CD4-positive, alpha-beta T cell treated with Interleukin-6 at 100 ng/mL for 8 hours (primary cell): ENCODE measurements around the gene DUOXA1.

Experiments
- DNase-seq: peaks from one replicate; pipeline ENCODE4 v3.0.0-alpha.2; 2020; ENCODE audit warnings: mixed read lengths, low spot score

Gene DUOXA1

DNA sequence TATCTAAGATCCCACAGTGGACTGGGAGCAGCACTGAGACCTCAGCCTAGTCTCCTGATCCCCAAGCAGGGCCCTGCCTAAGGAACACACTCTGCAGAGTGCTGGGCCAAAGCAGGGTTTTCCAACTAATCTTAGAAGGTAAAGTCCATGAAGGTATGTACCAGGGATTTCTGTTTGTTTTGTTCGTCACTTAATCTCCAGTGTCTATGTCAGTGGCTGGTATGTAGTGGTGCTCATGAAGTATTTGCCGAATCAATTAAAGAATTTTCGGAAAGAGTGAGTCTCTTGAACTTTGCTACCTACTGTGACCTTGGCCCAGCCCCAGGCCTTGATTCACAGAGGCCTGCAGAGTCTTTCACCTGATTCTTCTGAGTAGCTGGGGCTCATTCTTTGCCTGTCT is 1.8 kb upstream of the DUOXA1 start:
- DNase-seq, result no peak

GRCh38 chr15:45130291-45131000 is 767 bp upstream of the DUOXA1 start:
- no peak for DNase-seq

- DNase-seq, result no peak
Measured at GRCh38 chr15:45128971-45129639, 574 bp downstream of the DUOXA1 start.

DNA sequence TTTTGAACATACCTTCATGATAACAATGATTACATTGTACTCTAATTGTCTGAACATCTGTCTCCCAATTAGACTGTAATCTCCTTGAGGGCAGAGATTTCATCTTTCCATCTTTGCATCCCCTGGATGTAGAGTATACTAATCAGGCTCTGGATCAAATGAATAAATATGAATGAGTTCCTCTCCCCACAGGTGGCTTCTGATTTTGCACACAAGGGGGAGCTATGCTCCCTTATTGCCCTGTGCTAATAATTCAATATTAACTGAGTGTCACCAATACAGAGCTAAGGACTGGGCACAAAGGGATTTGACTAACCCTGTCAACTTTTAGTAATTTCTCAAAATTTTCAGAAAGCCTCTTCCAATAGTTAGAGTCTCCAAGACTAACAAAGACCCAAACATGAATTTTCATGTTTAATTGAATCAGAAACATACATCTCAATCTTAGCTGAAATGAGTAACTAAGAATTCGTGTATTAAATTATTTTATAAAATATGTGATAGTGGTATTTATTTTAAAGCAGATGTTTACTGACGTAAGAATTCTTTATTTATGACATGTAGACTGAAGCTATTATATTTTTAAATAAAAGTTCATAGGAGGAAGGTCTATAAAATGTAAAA is 3.0 kb downstream of the DUOXA1 start:
- peak; percentile 48 for DNase-seq

- DNase-seq, result no peak
Measured at GRCh38 chr15:45123397-45123796, 6.3 kb downstream of the DUOXA1 start.

- no peak for DNase-seq
Measured at GRCh38 chr15:45122719-45123118, 7.0 kb downstream of the DUOXA1 start.

- no peak for DNase-seq
Measured at GRCh38 chr15:45121706-45122417, 7.8 kb downstream of the DUOXA1 start.

- DNase-seq, result no peak
Measured at GRCh38 chr15:45121020-45121419, 8.7 kb downstream of the DUOXA1 start.

GRCh38 chr15:45120081-45120972 is 9.4 kb downstream of the DUOXA1 start:
- no peak for DNase-seq

DNA sequence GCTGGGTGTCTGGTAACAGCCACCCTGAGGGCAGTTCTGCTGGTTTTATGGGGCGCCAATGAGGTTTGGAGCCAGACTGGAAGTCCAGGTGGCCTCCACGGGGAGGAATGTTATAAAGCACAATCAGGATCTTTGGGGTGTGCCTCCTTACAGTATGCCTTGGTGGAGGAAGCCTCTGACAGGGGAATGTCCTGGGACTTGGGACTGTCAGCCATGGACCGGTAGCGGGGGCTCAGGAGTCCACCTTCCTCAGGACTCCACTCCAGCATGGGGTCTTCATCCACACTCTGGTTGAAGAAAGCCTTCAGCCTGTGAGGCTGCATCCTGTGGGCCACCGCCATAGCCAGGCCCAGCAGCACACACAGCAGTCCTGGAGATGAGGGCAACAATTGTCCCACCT is 10.7 kb downstream of the DUOXA1 start:
- no peak for DNase-seq

DNA sequence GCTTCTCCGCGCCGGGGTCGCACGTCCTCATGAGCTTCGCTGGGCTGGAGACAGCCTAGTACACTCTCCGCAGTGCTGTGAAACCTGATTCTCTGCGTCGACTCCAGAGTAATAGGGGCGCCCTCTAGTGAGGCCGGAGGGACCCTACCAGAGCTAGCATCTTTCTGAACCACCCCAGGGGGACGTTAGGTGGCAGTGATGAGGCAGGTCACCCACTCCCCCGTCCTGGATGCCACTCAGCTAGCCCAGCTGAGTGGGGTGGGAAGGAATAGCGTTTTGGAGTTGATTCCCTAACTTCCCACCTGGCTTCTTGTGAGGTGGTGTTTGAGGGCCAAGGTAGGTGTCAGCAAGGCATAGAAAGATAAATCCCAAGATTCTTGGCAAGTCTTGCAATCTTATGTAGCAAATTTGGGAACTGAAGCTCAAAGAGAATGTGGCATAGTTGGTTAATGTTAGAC is 11.5 kb downstream of the DUOXA1 start:
- DNase-seq, result peak; percentile 83

DNA sequence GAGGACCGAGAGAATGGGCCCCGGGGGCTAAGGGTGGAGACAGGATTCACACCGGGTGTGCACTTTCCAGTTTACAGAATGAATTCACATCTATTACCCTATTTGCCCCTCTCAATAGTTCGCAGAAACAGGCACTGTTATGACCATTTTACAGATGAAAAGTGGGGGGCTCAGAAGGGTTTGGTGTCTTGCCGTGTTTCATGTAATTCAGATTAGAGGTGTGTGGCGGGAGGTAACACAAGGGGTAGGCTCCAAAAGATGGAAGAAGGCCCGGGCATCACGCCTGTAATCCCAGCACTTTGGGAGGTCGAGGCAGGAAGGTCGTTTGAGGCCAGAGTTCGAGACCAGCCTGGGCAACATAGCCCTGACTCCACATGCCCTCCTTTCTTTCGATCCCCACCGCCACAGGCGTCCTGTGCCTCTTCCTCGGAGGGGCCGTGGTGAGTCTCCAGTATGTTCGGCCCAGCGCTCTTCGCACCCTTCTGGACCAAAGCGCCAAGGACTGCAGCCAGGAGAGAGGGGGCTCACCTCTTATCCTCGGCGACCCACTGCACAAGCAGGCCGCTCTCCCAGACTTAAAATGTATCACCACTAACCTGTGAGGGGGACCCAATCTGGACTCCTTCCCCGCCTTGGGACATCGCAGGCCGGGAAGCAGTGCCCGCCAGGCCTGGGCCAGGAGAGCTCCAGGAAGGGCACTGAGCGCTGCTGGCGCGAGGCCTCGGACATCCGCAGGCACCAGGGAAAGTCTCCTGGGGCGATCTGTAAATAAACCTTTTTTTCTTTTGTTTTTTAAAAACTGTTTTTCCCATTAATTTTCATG is 12.2 kb downstream of the DUOXA1 start:
- no peak for DNase-seq

GRCh38 chr15:45116482-45117307 is 13.0 kb downstream of the DUOXA1 start:
- no peak for DNase-seq

- DNase-seq, result no peak
Measured at GRCh38 chr15:45116006-45116481, 13.6 kb downstream of the DUOXA1 start.

- DNase-seq, result no peak
Measured at GRCh38 chr15:45115312-45115820, 14.3 kb downstream of the DUOXA1 start.

- DNase-seq, result no peak
Measured at GRCh38 chr15:45114751-45115085, 15.0 kb downstream of the DUOXA1 start.

GRCh38 chr15:45114076-45114750 is 15.5 kb downstream of the DUOXA1 start, which contains the start of the genes DUOX2 and DUOXA2:
Gene DUOX2 (minus strand): TSS chr15:45114172. CDS start chr15:45113411, 761 bp downstream.
Gene DUOXA2 (plus strand): TSS chr15:45114326. CDS start chr15:45114606, 280 bp downstream.
- no peak for DNase-seq

DNA sequence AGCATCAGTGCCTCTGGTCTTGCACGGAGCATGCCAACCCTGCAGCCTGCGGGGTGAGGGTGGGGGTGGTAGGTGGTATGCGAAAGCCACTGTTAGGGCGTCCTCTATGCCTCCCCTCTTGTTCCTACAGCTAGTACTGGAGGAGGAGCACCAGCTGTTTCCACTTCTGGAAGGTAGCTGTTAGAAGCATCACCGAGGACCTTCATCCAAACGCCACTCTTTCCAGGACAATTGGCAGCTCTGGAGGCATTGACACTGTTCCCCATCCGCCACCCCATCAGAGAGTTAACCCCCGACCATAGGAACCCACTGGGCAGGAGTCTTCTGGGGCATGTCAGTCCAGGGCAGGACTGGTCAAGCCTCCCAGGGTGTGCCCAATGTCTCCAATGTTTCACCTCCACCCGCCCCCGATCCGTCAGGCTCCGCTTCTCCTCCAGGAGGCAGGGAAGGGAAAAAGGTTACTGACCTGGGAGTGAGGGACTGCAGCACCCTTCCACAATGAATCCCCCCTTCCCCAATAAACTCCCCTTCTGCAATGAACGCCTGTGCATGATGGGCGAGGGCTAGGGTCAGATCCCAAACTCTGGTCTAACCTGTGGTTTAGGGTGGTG is 16.2 kb downstream of the DUOXA1 start:
- no peak for DNase-seq
